CD4-positive, alpha-beta T cell treated with Interleukin-6 at 100 ng/mL for 8 hours (primary cell): ENCODE measurements around the gene KEAP1.
"Not testable (repeated sequence)": the region's sequence is repeated elsewhere in the genome, so short reads cannot be mapped to it uniquely, and the experiment has no call there.

Experiments used
- DNase-seq: peaks from one replicate; pipeline ENCODE4 v3.0.0-alpha.2; 2020; ENCODE audit warnings: mixed read lengths, low spot score

The KEAP1 gene

GRCh38 chr19:10497371-10497770, 5.8 kb downstream of the KEAP1 start:
- DNase-seq: no peak

GRCh38 chr19:10491472-10492047, 11.6 kb downstream of the KEAP1 start:
- DNase-seq: no peak

- DNase-seq: no peak
Observed at GRCh38 chr19:10486551-10486950, 16.6 kb downstream of the KEAP1 start.

GRCh38 chr19:10478903-10479384, 24.2 kb downstream of the KEAP1 start:
- peak; percentile 92 for DNase-seq

- DNase-seq: no peak
Observed at GRCh38 chr19:10478476-10478875, 24.7 kb downstream of the KEAP1 start.

GRCh38 chr19:10474962-10475451, 28.1 kb downstream of the KEAP1 start:
- DNase-seq: no peak

GRCh38 chr19:10473192-10473591, 30.0 kb downstream of the KEAP1 start:
- DNase-seq: no peak

GRCh38 chr19:10471909-10472308, 31.2 kb downstream of the KEAP1 start:
- DNase-seq: peak; percentile 21

- no peak for DNase-seq
Observed at GRCh38 chr19:10468133-10468532, 35.0 kb downstream of the KEAP1 start.

GRCh38 chr19:10467104-10467706, 36.0 kb downstream of the KEAP1 start:
- no peak for DNase-seq

GRCh38 chr19:10464456-10464855, 38.7 kb downstream of the KEAP1 start:
- no peak for DNase-seq

- DNase-seq: no peak
Observed at GRCh38 chr19:10462557-10462956, 40.6 kb downstream of the KEAP1 start.

- not testable (repeated sequence) for DNase-seq
Observed at GRCh38 chr19:10462042-10462441, 41.1 kb downstream of the KEAP1 start.

GRCh38 chr19:10461047-10461949, 41.9 kb downstream of the KEAP1 start:
- DNase-seq: peak; percentile 89

GRCh38 chr19:10460714-10461046, 42.5 kb downstream of the KEAP1 start:
- DNase-seq: no peak

- DNase-seq: not testable (repeated sequence)
Observed at GRCh38 chr19:10458733-10459132, 44.4 kb downstream of the KEAP1 start.

- no peak for DNase-seq
Observed at GRCh38 chr19:10454267-10454666, 48.9 kb downstream of the KEAP1 start.

GRCh38 chr19:10453852-10454251, 49.3 kb downstream of the KEAP1 start:
- DNase-seq: no peak

GRCh38 chr19:10452726-10453618, 50.2 kb downstream of the KEAP1 start:
- DNase-seq: no peak

- DNase-seq: no peak
Observed at GRCh38 chr19:10450853-10451609, 52.1 kb downstream of the KEAP1 start.
